H7 (cell line): Measurements from ENCODE around the gene DHH. TPM values are rescaled to one million over a fixed set of nuclear protein-coding genes. Genes with fewer than 3 reads are reported as not detected.

Experiments used
- DNase-seq: peaks from one replicate; pipeline ENCODE4 v3.0.0; 2012
- H3K27me3 ChIP-seq: 2 replicates; pipeline ENCODE4 v1.6.0; 2011; ENCODE audit warnings: mild to moderate bottlenecking, low read length; ENCODE audit not compliant: control insufficient read depth, insufficient read depth
- H3K36me3 ChIP-seq: replicated peaks from 2 replicates; pipeline ENCODE4 v1.5.1; 2011; ENCODE audit warnings: low read length; ENCODE audit not compliant: control insufficient read depth, insufficient read depth
- H3K4me3 ChIP-seq: 2 replicates; pipeline ENCODE4 v1.5.1; 2011; ENCODE audit warnings: low read depth, mild to moderate bottlenecking, control low read depth, low read length, moderate library complexity; ENCODE audit not compliant: insufficient read depth
- total RNA-seq: library from RNA; depleted of rRNA; stranded (reverse); fragments of >200 nt; shearing (Covaris generic); gene quantifications from 2 replicates; pipeline ENCODE4 v1.2.3, GENCODE V29; 2014

Gene DHH
- total RNA-seq, 1 experiment from 2014 or later: not detected

GRCh38 chr12:49054096-49054495 is 40.5 kb downstream of the DHH start:
- DNase-seq: no peak
- H3K27me3 ChIP-seq: no peaks in the 10 kb centered on the region
- H3K4me3 ChIP-seq: no peak overlapping the region
- H3K36me3 ChIP-seq: peaks cover 52% of the 10 kb centered on the region

- Histone ChIP-seq H3K4me3 (no peak overlapping the region), H3K27me3 (no peaks in the 10 kb centered on the region), H3K36me3 (peaks cover 66% of the 10 kb centered on the region)
- DNase-seq: no peak
Measured at GRCh38 chr12:49052451-49053208, 42.0 kb downstream of the DHH start.

GRCh38 chr12:49051777-49052438 is 42.7 kb downstream of the DHH start:
- Histone ChIP-seq H3K27me3 (no peaks in the 10 kb centered on the region), H3K4me3 (no peak overlapping the region), H3K36me3 (peaks cover 70% of the 10 kb centered on the region)
- DNase-seq: no peak

- DNase-seq: no peak
- Histone ChIP-seq H3K36me3 (peaks cover 70% of the 10 kb centered on the region), H3K27me3 (no peaks in the 10 kb centered on the region), H3K4me3 (no peak overlapping the region)
Measured at GRCh38 chr12:49051373-49051764, 43.2 kb downstream of the DHH start.

- Histone ChIP-seq H3K27me3 (no peaks in the 10 kb centered on the region), H3K36me3 (peaks cover 76% of the 10 kb centered on the region), H3K4me3 (no peak overlapping the region)
- no peak for DNase-seq
Measured at GRCh38 chr12:49050507-49051372, 43.9 kb downstream of the DHH start.

GRCh38 chr12:49049566-49050224 is 44.9 kb downstream of the DHH start:
- no peak for DNase-seq
- Histone ChIP-seq H3K27me3 (no peaks in the 10 kb centered on the region), H3K4me3 (no peak overlapping the region), H3K36me3 (peaks cover 80% of the 10 kb centered on the region)

GRCh38 chr12:49048953-49049352 is 45.6 kb downstream of the DHH start:
- H3K27me3 ChIP-seq: no peaks in the 10 kb centered on the region
- H3K36me3 ChIP-seq: peaks cover 78% of the 10 kb centered on the region
- no peak for DNase-seq
- no peak overlapping the region for H3K4me3 ChIP-seq

GRCh38 chr12:49046129-49046895 is 48.3 kb downstream of the DHH start:
- Histone ChIP-seq H3K4me3 (no peak overlapping the region), H3K36me3 (peaks cover 81% of the 10 kb centered on the region), H3K27me3 (no peaks in the 10 kb centered on the region)
- no peak for DNase-seq

GRCh38 chr12:49044660-49045059 is 49.9 kb downstream of the DHH start:
- H3K36me3 ChIP-seq: peaks cover 72% of the 10 kb centered on the region
- H3K27me3 ChIP-seq: no peaks in the 10 kb centered on the region
- DNase-seq: no peak
- H3K4me3 ChIP-seq: no peak overlapping the region

- Histone ChIP-seq H3K36me3 (peaks cover 72% of the 10 kb centered on the region), H3K4me3 (no peak overlapping the region), H3K27me3 (no peaks in the 10 kb centered on the region)
- peak; percentile 95 for DNase-seq
Measured at GRCh38 chr12:49043856-49044258, 50.7 kb downstream of the DHH start.

GRCh38 chr12:49043241-49043640 is 51.4 kb downstream of the DHH start:
- DNase-seq: no peak
- Histone ChIP-seq H3K36me3 (peaks cover 70% of the 10 kb centered on the region), H3K4me3 (no peak overlapping the region), H3K27me3 (no peaks in the 10 kb centered on the region)

GRCh38 chr12:49041881-49042484 is 52.6 kb downstream of the DHH start:
- no peak overlapping the region for H3K4me3 ChIP-seq
- no peak for DNase-seq
- peaks cover 73% of the 10 kb centered on the region for H3K36me3 ChIP-seq
- no peaks in the 10 kb centered on the region for H3K27me3 ChIP-seq

GRCh38 chr12:49041036-49041880 is 53.3 kb downstream of the DHH start:
- peak; percentile 62 for DNase-seq
- Histone ChIP-seq H3K27me3 (no peaks in the 10 kb centered on the region), H3K36me3 (peaks cover 75% of the 10 kb centered on the region), H3K4me3 (no peak overlapping the region)
